Endometrial microvascular endothelial cells (primary cell): ENCODE results near the gene MAMDC4. TPM values are rescaled to one million over a fixed set of nuclear protein-coding genes. Genes with fewer than 3 reads are reported as not detected.

ENCODE experiments used
- in situ Hi-C: cut with HindIII; loops from 2 replicates; pipeline ENCODE4 v1.10.0; 2017; ENCODE audit warnings: low sequenced_read_pairs, low pct_unique_long_range_greater_than_20kb; ENCODE audit errors: inconsistent ontology term
- total RNA-seq: library from RNA; depleted of rRNA; stranded (reverse); fragments of >200 nt; gene quantifications from one replicate; pipeline ENCODE4 v1.2.3, GENCODE V29; 2015; ENCODE audit errors: inconsistent ontology term

The MAMDC4 gene
- total RNA-seq, 1 donor from 2014 or later = 1.0 TPM

DNA sequence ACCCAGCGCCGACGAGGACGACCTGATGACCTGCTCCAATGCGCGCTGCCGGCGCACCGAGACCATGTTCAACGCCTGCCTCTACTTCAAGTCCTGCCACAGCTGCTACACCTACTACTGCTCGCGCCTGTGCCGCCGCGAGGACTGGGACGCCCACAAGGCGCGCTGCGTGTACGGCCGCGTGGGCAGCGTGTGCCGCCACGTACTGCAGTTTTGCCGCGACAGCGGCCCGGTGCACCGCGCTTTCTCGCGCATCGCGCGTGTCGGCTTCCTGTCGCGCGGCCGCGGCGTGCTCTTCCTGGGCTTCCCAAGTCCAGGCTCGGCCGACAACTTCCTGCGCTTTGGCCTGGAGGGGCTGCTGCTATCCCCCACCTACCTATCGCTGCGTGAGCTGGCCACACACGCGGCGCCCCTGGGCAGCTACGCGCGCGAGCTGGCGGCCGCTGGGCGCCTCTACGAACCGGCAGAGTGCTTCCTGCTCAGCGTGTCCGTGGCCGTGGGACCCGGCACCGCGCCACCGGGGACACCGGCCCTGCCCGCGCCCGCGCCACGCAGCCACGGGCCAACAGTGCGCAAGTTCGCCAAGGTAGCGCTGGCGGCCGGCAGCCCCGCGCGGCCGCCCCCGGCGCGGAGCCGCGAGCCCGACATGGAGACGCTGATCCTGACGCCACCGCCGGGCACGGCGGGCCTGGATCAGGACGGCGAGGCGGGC, 5.6 kb upstream of the MAMDC4 start:
- in situ Hi-C loops = no loop called here

DNA sequence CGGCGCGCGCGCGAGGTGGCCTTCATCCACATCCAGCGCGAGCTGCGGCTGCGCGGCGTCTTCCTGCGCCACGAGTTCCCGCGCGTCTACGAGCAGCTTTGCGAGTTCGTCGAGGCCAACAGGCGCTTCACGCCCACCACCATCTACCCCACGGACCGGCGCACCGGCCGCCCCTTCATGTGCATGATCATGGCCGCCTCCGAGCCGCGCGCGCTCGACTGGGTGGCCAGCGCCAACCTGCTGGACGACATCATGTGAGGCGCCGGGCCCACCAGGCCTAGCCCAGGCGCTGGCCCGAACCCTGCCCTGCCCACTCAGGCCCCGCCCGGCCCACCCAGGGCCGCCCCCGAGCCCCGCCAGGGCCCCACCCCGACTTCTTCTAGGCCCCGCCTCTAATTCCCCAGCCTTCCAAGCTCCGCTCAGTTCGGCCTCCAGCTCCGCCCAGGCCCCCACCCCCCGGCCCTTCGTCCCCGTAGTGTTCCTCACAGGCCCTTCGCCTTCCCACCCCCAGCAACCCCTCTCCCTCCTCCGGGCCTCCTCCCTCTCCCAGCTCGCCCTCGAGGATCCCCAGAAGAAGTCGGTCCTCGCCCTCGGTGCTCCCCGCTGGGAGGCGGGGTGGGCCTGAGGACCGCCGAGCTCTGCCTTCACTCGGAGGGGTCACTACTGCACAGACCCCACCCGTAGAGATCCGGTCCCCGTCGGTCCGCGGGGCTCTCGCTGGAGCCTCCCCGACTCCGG, 4.9 kb upstream of the MAMDC4 start:
- in situ Hi-C loops = no loop called here

DNA sequence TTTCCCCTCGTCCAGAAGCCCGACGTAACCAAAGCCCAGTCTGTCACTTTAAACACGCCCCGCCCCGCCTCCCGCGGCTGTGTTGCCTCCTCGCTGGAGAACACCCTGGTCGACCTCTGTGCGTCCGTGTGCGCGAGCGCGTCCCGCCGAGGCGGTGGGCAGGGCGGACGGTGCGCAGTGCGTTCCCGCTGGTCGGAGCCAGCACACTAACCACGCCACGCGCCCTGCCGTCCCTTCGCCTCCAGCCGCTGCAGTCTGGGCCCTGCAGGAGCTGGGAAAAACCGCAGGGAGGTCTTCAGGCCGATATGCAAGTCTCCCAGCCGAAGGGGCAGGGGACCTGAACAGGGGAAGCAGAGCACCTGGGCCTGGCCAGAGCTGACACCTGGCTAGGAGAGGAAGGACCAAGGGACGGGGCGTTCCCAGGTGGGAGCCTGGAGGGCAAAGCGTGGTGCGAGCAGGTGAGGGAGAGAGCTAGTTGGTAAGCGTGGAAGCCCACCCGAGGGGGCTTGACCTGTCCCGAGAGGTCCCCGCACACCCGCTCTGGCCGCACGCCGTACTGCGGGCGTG, 4.2 kb upstream of the MAMDC4 start:
- in situ Hi-C loops = no loop called here

DNA sequence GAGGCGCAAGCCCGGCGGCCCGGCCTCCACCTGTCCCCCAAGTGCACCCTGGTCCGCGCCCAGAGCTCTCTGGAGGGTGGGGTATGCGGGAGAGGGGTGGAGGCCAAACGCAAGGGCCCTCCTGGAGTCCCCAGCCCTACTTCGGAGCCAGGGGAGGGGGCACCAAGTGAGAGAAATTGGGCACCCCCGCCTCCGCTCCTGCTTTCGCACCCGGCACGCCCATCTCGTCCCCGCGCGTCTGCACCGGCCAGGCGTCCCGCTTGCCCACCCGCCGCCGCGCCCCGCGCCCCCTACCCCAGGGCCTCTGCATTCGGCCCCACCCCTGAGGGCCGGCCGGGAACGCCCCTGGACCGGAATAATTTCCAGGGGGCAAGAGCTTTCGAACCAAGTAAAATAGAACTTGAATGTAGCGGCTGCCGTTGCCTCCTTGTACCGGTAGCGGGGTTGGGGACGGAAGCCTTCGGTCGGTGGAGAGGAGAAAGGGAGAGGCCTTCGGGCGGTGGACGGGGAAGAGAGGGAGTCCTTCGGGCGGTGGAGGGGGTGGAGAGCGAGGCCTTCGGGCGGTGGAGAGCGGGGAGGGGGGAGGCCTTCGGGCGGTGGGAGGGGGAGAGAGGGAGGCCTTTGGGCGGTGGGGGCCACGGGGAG, 3.6 kb upstream of the MAMDC4 start:
- in situ Hi-C loops = no loop called here

DNA sequence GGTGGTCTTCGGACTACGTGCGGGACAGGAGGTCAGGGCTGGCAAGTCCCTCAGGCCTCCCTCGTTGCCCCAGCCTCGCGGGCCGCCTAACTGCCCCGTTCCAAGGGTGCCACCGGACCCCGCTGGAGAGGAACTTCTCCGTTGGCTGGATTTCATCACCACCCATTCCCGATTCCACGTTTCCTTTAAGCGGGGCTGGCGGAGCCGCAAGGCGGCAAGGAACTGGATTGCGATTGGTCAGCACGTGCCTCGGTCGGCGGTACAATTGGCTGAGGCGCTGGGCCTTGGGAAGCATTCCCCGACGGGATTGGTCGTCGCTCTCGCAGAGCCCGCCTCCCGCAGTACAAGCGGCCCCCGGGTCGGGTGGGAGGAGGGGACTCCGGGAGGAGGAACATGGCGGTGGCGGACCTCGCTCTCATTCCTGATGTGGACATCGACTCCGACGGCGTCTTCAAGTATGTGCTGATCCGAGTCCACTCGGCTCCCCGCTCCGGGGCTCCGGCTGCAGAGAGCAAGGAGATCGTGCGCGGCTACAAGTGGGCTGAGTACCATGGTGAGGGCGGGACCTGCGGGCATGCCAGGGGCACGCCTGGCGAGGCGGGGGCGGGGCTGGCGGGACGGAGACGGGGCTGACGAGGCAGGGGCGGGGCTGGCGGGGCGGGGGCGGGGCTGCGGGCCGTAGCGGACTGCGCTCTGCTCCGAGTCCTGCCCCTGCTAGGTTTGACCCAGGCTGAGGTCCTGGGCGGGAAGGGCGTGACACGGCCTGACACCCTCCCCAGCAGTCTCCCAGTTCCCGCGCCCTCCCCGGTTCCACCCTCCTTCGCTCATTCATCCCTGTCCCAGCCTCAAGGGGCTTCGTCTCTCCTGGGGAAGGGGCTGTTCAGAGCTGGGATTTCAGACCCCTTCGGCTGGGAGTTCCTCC, 2.8 kb upstream of the MAMDC4 start, which contains the start of gene PHPT1:
Gene PHPT1 (plus strand): TSS at position 372 of the 922 bp plus-strand sequence. CDS start 22 bp downstream, at position 394.
- in situ Hi-C loops = no loop called here

DNA sequence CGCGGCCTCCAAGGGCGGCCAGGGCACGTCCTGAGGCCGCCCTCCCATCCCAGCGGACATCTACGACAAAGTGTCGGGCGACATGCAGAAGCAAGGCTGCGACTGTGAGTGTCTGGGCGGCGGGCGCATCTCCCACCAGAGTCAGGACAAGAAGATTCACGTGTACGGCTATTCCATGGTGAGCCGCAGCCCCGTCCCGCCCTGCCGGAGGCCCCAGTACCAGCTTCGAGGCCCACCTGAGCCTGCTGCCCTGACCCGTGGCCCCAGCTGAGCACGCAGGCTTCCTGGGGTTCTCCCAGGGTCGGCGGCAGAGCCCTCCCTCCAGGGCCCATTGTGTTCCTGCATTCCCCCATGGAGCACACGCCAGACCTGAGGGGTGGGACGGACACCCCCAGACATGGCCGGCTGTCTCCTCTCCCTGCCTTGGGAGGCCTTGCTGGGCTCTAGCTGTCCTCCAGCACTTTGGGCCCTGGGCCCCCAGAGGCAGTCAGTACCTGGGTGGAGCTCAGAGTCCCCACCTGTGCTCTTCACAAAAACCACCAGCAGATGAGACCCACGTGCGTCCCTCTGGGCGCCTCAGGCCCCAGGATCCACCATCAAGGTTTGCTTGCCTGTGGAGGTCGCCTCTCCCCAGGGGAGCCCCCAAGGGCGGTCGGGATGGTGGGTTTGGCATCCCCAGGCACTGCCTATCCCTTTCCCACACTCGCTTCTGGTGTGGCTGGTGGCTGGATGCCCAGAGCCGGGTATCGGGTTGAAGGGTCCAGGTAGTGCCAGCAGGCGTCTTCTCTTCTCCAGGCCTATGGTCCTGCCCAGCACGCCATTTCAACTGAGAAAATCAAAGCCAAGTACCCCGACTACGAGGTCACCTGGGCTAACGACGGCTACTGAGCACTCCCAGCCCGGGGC, 1.9 kb upstream of the MAMDC4 start:
- in situ Hi-C loops = no loop called here

DNA sequence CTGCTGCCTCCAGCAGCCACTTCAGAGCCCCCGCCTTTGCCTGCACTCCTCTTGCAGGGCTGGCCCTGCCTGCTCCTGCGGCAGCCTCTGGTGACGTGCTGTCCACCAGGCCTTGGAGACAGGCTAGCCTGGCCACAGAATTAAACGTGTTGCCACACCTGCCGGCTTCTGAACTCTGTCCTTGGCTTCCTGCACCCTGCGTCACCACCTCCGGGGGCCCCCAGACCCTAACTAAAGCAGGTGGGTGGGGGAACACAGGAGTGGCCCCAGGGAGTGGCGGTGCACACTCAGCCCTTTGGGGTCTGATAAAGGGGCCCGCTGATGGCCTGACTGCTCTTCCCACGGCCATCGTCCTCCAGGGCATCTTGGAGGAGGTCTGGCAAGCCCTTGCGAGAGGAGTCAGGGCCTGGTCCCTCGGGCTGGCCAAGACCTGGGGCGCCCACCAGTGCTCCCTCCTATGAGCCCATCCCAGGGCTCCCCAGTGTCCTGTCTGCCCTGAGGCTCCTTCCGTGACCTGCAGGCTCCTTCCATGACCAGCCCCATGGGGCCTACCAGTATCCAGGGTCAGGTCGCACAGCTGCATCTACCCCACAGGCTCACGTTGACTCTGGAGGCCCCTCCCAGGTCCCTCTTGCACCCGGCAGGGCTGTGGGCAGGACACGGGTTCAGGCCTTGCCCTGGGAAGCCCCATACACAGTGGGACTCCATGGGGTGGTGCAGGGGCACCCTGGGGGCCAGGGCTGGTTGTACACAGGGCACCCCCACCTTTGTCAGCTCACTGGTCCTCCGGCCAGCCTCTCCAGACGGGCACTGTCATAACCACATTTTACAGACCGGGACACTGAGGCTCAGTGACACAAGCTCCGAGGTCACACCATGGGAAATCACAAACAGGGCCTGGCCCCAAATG, 1.0 kb upstream of the MAMDC4 start:
- in situ Hi-C loops = no loop called here

DNA sequence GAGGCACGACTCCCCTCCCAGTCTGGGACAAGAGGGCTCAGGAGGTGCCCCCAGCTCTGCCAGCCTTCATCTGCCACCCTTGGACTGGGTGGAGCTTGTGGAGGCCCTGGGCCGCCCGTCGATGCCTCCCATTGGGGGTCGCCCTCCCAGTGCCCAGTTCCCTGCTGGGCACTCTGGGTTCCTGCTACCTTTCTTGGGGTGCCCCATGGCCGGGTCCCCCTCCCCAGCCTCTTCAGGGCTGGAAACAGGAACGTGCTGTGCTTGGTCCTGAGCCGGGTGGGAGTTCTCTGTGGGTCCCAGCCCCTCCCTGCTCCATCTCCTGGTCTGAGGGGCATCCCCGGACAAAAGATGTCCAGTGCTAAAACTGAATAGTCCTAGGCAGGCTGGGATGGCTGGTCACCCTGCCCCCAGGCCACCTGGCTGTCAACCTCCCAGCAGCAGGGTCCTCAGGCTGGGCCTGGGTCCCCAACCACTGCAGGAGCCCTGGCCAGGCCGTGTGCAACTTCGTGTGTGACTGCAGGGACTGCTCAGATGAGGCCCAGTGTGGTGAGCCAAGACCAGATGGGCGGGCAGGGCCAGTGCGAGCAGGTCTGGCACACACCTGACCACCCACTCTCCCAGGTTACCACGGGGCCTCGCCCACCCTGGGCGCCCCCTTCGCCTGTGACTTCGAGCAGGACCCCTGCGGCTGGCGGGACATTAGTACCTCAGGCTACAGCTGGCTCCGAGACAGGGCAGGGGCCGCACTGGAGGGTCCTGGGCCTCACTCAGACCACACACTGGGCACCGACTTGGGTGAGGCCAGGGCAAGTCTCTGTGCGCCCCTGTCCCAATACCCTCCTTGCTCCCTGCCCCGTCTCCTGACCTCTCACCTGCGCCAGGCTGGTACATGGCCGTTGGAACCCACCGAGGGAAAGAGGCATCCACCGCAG, 784 bp downstream of the MAMDC4 start:
- in situ Hi-C loops = no loop called here

DNA sequence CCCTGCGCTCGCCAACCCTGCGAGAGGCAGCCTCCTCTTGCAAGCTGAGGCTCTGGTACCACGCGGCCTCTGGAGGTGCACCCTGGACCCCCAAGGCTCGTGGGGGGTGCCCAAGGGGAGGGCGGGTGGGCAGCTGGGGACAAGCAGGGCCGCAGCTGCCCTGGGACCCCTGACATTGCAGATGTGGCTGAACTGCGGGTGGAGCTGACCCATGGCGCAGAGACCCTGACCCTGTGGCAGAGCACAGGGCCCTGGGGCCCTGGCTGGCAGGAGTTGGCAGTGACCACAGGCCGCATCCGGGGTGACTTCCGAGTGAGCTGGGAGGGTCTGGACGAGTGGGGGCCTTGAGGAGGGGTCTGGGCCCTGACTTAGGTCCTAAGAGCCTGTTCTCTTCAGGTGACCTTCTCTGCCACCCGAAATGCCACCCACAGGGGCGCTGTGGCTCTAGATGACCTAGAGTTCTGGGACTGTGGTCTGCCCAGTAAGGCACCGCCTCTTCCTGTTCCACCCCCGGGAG, 1.5 kb downstream of the MAMDC4 start:
- in situ Hi-C loops = no loop called here

DNA sequence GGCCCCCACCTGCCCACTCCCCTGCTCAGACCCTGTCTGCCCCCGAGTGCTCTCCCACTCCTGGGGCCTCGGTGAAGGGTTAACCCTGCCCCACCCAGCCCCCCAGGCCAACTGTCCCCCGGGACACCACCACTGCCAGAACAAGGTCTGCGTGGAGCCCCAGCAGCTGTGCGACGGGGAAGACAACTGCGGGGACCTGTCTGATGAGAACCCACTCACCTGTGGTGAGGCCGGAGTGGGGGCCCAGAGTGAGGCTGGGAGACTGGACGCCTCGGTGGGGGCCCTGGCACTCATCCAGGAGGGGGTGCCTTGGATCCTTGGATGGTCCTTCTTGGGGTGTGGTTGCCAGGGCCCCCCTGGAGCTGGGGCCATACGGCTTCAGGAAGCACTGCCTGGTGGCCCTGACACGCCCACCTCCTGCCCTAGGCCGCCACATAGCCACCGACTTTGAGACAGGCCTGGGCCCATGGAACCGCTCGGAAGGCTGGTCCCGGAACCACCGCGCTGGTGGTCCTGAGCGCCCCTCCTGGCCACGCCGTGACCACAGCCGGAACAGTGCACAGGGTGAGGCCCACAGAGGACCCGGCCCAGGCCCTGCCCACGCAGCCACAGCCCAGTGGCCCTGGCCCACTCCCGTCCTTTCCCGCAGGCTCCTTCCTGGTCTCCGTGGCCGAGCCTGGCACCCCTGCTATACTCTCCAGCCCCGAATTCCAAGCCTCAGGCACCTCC, 2.1 kb downstream of the MAMDC4 start:
- in situ Hi-C loops = no loop called here

DNA sequence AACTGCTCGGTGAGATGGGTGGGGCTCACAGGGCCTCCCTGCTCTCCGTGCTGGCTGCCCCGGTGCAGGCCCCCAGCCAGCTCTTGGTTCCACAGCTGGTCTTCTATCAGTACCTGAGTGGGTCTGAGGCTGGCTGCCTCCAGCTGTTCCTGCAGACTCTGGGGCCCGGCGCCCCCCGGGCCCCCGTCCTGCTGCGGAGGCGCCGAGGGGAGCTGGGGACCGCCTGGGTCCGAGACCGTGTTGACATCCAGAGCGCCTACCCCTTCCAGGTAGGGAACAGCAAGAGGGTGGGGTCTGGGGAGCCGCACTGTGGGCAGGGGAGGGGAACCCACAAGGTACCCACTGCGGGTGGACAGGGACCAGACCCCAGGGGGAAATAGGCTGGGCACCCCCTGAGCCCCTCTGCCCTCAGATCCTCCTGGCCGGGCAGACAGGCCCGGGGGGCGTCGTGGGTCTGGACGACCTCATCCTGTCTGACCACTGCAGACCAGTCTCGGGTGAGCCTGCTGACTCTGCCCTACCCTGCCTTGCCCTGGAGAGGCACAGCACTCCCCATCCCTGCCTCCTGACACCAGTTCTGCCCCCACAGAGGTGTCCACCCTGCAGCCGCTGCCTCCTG, 2.8 kb downstream of the MAMDC4 start:
- in situ Hi-C loops = no loop called here

DNA sequence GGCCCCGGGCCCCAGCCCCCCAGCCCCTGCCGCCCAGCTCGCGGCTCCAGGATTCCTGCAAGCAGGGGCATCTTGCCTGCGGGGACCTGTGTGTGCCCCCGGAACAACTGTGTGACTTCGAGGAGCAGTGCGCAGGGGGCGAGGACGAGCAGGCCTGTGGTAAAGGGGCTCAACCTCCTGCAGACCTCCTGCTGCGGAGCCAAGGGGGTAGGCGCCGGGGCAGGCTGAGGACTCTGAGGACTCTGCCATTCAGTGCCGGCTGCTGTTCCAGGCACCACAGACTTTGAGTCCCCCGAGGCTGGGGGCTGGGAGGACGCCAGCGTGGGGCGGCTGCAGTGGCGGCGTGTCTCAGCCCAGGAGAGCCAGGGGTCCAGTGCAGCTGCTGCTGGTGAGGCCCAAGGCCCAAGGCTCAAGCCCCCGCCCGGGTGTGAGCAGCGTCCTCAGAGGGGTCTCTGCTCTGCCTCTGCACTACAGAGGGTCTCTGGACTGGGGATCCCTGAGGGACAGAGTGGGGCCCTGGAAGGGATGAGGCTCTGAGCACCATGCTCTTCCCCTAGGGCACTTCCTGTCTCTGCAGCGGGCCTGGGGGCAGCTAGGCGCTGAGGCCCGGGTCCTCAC, 3.4 kb downstream of the MAMDC4 start:
- in situ Hi-C loops = no loop called here

DNA sequence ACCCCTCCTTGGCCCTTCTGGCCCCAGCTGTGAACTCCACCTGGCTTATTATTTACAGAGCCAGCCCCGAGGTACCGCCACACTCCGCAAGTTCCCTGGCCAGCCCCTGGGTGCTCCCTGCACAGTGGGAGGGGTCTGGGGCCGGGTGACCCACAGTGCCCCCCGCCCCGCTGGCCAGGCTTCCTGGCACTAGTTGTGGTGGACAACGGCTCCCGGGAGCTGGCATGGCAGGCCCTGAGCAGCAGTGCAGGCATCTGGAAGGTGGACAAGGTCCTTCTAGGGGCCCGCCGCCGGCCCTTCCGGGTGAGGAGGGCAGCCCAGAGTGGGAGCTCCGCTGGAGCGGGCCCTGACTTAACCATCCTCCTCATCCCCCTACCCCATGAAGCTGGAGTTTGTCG, 3.9 kb downstream of the MAMDC4 start:
- in situ Hi-C loops = no loop called here

DNA sequence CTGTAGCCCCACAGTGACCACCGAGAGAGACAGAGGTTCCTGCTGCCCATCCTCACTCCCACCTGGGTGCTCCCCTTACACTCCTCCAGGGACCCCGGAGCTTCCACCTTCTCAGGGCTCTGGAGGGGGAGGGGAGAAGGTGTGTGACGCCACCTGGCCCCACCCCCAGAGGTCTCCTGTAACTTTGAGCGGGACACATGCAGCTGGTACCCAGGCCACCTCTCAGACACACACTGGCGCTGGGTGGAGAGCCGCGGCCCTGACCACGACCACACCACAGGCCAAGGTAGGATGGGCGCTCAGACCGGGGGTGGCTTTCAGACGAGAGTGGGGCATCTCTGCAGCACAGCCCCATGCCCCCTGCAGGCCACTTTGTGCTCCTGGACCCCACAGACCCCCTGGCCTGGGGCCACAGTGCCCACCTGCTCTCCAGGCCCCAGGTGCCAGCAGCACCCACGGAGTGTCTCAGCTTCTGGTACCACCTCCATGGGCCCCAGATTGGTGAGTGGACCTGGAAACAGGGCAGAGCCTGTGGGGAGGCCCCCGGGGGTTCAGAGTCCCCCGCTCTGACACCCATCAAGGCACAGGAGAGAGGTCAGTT, 4.5 kb downstream of the MAMDC4 start:
- in situ Hi-C loops = no loop called here
